OCI-LY1 (cell line): ENCODE data around the gene C7orf25.

ENCODE experiments used
- EZH2 ChIP-seq: fragments of 200-600 bp; sonication (generic), shearing (Covaris generic); IDR thresholded peaks from 2 replicates; pipeline ENCODE4 v1.8.0; 2017; ENCODE audit warnings: borderline replicate concordance, mixed run types, mild to moderate bottlenecking, antibody characterized with exemption, low read length, moderate library complexity, mixed read lengths
- TF ChIP-seq, protein P1 (sequence below): fragments of 200-600 bp; sonication (generic), shearing (Covaris generic); IDR thresholded peaks from 2 replicates; pipeline ENCODE4 v1.5.1; 2017; ENCODE audit warnings: mild to moderate bottlenecking, antibody characterized with exemption, low read length, moderate library complexity, mixed read lengths

DNA sequence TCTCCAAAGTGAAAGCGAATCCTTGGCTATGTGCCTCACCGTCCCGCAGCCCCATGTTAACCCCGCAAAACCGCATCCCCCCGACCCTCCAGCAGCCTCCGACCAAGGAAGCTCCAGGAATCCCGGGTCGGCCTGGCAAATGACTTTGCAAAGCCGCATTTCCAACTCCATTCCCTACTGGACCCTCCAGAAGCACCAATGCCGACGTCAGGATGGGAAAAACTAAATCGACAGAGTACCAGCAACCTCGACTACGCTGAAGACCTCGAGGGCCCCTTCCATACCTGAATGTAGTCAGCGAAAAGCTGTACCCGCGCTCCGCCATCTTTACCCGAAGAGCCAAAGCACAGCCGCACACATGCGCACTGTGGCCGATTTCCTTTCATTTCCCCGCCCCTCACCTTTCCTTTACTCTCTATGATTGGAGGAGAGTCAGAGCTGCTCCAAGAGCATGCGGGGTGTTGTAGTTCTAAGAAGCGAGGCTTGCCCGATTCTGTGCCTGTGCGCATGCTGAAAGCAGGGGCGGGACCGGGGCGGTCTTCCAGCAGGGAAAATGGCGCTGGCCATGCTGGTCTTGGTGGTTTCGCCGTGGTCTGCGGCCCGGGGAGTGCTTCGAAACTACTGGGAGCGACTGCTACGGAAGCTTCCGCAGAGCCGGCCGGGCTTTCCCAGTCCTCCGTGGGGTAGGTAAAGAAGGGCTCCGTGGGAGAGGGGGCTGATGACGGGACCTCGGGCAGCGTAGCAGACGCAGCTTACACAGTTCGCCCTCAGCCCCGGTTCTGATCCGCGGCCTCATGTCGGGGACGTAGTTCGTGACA is 20.2 kb upstream of the C7orf25 start, which contains the start of the genes MRPL32 and PSMA2:
- no peak for TF ChIP-seq EZH2
- TF ChIP-seq, protein P1, sequence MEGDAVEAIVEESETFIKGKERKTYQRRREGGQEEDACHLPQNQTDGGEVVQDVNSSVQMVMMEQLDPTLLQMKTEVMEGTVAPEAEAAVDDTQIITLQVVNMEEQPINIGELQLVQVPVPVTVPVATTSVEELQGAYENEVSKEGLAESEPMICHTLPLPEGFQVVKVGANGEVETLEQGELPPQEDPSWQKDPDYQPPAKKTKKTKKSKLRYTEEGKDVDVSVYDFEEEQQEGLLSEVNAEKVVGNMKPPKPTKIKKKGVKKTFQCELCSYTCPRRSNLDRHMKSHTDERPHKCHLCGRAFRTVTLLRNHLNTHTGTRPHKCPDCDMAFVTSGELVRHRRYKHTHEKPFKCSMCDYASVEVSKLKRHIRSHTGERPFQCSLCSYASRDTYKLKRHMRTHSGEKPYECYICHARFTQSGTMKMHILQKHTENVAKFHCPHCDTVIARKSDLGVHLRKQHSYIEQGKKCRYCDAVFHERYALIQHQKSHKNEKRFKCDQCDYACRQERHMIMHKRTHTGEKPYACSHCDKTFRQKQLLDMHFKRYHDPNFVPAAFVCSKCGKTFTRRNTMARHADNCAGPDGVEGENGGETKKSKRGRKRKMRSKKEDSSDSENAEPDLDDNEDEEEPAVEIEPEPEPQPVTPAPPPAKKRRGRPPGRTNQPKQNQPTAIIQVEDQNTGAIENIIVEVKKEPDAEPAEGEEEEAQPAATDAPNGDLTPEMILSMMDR, result no peak
